Uterus (tissue), 4 donors: ENCODE data around the gene ZSCAN5C. TPM values are rescaled to one million over a fixed set of nuclear protein-coding genes. Genes with fewer than 3 reads are reported as not detected.

ENCODE experiments used
- DNase-seq, 2 donors: peaks; one replicate each; pipeline ENCODE4 v3.0.0-alpha.2; 2019 to 2020
- H3K27ac ChIP-seq, 2 donors: fragments of 200-600 bp; sonication (generic); 1 replicate in 1 of 2; 2 replicates in 1 of 2; pipeline ENCODE4 v1.5.1; 2016 to 2018
- H3K27me3 ChIP-seq, 2 donors: fragments of 200-600 bp; sonication (generic); one replicate each; pipeline ENCODE4 v1.5.1; 2018 to 2019; ENCODE audit warnings: control low read depth in 1 of 2
- H3K36me3 ChIP-seq, 2 donors: fragments of 200-600 bp; sonication (generic); one replicate each; pipeline ENCODE4 v1.5.1; 2019; ENCODE audit warnings: control low read depth in 1 of 2
- H3K4me1 ChIP-seq, 2 donors: fragments of 200-600 bp; sonication (generic); one replicate each; pipeline ENCODE4 v1.5.1; 2018 to 2019; ENCODE audit warnings: control low read depth in 1 of 2
- H3K4me3 ChIP-seq, 2 donors: fragments of 200-600 bp; sonication (generic); 1 replicate in 1 of 2; 2 replicates in 1 of 2; pipeline ENCODE4 v1.5.1; 2018 to 2019; ENCODE audit warnings: mild to moderate bottlenecking in 1 of 2
- H3K9me3 ChIP-seq, 2 donors: fragments of 200-600 bp; sonication (generic); one replicate each; pipeline ENCODE4 v1.5.1; 2019; ENCODE audit warnings: control low read depth in 1 of 2
- POLR2A ChIP-seq, 2 donors: fragments of 450-650 bp; IDR thresholded peaks; one replicate each; pipeline ENCODE4 v1.6.1; 2016; ENCODE audit warnings: antibody characterized with exemption in 2 of 2, mild to moderate bottlenecking in 1 of 2, moderate library complexity in 1 of 2
- intact Hi-C: fragments of 100-400 bp; cut with DNase I; formaldehyde crosslinking; loops from one replicate; pipeline ENCODE4 v1.15.1; 2023; ENCODE audit warnings: low total_unique reads
- total RNA-seq, 4 donors: library from RNA; depleted of rRNA in 3 of 4; stranded (reverse); fragments of >200 nt in 3 of 4; gene quantifications; one replicate each; pipeline versions ENCODE4 v1.1.0 to v1.2.4, GENCODE V29; 2014 to 2023
- TF ChIP-seq, protein P1 (sequence below), 4 experiments: fragments of 200-600 bp in 2 of 4; fragments of 450-650 bp in 2 of 4; sonication (generic) in 2 of 4; IDR thresholded peaks; one replicate each; pipeline ENCODE4 v1.5.1; 2016 to 2019; ENCODE audit warnings: antibody characterized with exemption in 4 of 4, mild to moderate bottlenecking in 2 of 4, moderate library complexity in 1 of 4
- donor health status: DM: yes; HTN: yes; CAD: no.

The ZSCAN5C gene
- total RNA-seq, 4 donors from 2014 or later: not detected

DNA sequence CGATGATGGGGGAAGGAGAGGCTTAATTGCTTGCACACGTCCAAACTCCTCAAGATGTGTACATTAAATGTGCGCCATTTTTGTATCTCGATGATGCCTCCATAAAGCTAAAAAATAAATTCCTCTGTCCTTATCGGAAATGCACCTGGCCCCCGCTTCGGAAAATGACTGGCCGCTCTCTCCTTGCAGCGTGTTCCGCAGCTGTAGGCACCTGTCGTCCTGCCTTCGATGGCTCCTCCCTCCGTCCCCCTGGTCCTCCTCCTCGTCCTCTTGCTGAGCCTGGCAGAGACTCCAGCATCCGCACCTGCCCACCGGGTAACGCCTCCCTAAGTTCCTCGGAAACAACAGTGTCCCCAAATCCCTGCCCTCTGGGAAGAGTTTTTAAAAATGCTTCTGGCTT lies 25.2 kb upstream of the ZSCAN5C start:
- no peaks in the 10 kb centered on the region for H3K4me1 ChIP-seq
- no peaks in the 10 kb centered on the region for H3K36me3 ChIP-seq
- no peak for TF ChIP-seq POLR2A (IDR thresholded peaks at IDR 0.05)
- TF ChIP-seq, protein P1, sequence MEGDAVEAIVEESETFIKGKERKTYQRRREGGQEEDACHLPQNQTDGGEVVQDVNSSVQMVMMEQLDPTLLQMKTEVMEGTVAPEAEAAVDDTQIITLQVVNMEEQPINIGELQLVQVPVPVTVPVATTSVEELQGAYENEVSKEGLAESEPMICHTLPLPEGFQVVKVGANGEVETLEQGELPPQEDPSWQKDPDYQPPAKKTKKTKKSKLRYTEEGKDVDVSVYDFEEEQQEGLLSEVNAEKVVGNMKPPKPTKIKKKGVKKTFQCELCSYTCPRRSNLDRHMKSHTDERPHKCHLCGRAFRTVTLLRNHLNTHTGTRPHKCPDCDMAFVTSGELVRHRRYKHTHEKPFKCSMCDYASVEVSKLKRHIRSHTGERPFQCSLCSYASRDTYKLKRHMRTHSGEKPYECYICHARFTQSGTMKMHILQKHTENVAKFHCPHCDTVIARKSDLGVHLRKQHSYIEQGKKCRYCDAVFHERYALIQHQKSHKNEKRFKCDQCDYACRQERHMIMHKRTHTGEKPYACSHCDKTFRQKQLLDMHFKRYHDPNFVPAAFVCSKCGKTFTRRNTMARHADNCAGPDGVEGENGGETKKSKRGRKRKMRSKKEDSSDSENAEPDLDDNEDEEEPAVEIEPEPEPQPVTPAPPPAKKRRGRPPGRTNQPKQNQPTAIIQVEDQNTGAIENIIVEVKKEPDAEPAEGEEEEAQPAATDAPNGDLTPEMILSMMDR (IDR thresholded peaks at IDR 0.05): no peak
- DNase-seq: no peak
- no peaks in the 10 kb centered on the region for H3K27me3 ChIP-seq
- no peak overlapping the region for H3K4me3 ChIP-seq
- no peaks in the 10 kb centered on the region for H3K9me3 ChIP-seq
- intact Hi-C loops: no loop called here
- no peak overlapping the region for H3K27ac ChIP-seq

DNA sequence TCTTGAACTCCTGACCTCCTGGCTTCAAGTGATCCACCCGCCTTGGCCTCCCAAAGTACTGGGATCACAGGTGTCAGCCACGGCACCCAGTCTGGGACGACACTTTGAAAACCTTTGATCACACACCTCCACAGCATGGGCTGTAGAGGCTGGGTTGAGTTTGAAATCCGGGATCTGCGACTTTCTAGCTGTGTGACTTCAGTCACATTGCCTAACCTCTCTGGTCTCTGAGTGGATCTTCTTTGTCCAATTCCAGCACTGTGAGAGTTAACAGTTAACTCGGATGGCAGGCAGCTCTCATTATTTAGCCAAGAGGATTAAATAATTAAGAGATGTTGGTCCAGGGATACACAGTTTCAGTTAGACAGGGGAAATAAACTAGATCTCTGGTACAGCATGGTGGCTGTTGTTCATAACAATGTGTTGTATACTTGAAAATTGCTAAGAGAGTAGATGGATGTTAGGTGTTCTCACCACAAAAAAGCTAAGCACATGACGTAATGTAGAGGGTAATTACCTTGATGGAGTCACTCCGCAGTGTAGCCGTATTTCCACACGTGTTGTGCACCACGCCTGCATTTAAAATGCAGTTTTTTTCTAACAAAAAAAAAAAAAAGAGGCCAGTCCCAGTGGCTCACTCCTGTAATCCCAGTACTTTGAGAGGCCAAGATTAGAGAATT lies 24.4 kb upstream of the ZSCAN5C start:
- no peak for DNase-seq
- intact Hi-C loops: no loop called here
- Histone ChIP-seq H3K9me3 (no peaks in the 10 kb centered on the region), H3K4me1 (no peaks in the 10 kb centered on the region), H3K27ac (no peak overlapping the region), H3K4me3 (no peak overlapping the region), H3K27me3 (no peaks in the 10 kb centered on the region), H3K36me3 (no peaks in the 10 kb centered on the region)
- no peak for TF ChIP-seq POLR2A (IDR thresholded peaks at IDR 0.05)
- TF ChIP-seq, protein P1 (IDR thresholded peaks at IDR 0.05): no peak

DNA sequence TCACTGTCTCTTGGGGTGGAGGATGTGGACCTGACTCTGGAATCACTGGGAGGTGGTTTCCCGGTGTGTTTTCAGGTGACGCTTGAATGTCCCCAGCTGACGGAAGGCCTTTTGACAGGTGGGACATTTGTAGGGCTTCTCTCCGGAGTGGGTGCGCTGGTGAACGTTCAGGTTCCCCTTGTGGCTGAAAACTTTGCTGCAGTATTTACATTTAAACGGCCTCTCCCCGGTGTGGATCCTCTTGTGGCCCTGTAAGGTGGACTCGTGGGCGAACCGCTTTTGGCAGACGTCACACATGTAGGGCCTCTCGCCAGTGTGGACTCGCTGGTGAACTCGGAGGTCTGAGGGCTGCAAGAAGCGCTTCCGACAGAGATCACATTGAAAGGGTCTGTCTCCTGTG lies 12.3 kb upstream of the ZSCAN5C start:
- Histone ChIP-seq H3K9me3 (no peaks in the 10 kb centered on the region), H3K27ac (no peak overlapping the region), H3K4me1 (no peaks in the 10 kb centered on the region), H3K4me3 (no peak overlapping the region), H3K27me3 (no peaks in the 10 kb centered on the region), H3K36me3 (no peaks in the 10 kb centered on the region)
- no peak for DNase-seq
- intact Hi-C loops: no loop called here
- TF ChIP-seq POLR2A (IDR thresholded peaks at IDR 0.05): no peak
- TF ChIP-seq, protein P1 (IDR thresholded peaks at IDR 0.05): no peak

DNA sequence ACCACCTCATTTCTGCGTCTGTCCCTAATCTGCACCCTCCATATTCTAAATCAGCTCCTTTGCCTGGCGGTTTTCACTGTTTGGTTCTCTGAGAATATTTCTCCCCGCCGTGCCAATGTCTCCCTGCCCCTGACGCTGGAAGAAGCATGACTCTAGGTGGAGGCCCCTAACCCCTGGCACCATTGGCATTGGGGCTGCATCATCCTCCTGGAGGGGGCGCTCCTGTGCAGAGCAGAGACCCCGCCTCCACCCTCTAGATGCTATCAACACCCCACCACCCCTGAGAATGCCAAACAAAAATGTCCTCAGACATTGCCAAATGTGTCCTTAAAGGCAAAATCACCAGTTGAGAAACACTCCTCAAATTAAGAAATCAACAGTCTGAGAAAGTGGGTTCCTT lies 11.0 kb upstream of the ZSCAN5C start:
- intact Hi-C loops: no loop called here
- no peak overlapping the region for H3K4me3 ChIP-seq
- H3K9me3 ChIP-seq: no peaks in the 10 kb centered on the region
- no peaks in the 10 kb centered on the region for H3K27me3 ChIP-seq
- no peak overlapping the region for H3K27ac ChIP-seq
- no peaks in the 10 kb centered on the region for H3K4me1 ChIP-seq
- no peak for TF ChIP-seq POLR2A (IDR thresholded peaks at IDR 0.05)
- TF ChIP-seq, protein P1 (IDR thresholded peaks at IDR 0.05): no peak
- DNase-seq: no peak
- no peaks in the 10 kb centered on the region for H3K36me3 ChIP-seq

DNA sequence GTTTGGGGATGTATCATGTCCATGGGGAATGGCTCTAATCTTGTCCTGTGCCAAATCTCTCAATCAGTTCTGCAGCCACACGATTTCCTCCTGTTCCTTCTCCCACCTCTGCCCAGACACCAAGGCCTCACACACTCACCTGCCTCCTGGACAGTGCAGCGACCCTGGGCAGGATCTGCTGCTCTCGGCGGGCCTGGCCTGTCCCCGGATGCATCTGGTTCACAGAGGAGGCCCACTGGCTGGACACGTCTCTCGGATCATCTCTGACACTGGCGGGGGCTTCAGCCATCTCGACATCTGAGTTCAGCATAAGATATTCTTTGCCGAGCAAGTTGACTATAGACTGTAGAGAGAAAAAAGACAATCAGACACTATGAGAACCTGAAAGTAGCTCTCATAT lies 10.4 kb upstream of the ZSCAN5C start:
- H3K27me3 ChIP-seq: no peaks in the 10 kb centered on the region
- no peak overlapping the region for H3K4me3 ChIP-seq
- H3K27ac ChIP-seq: no peak overlapping the region
- no peak for TF ChIP-seq POLR2A (IDR thresholded peaks at IDR 0.05)
- TF ChIP-seq, protein P1 (IDR thresholded peaks at IDR 0.05): no peak
- no peaks in the 10 kb centered on the region for H3K9me3 ChIP-seq
- intact Hi-C loops: no loop called here
- DNase-seq: no peak
- no peaks in the 10 kb centered on the region for H3K36me3 ChIP-seq
- no peaks in the 10 kb centered on the region for H3K4me1 ChIP-seq
